GM23338 (cell line): ENCODE data around the gene SAFB2. TPM values are rescaled to one million over a fixed set of nuclear protein-coding genes. Genes with fewer than 3 reads are reported as not detected.

Source experiments
- ATAC-seq: fragments of 200-7000 bp; cut with Tn5 transposase; 3 replicates; pipeline ENCODE4 v1.9.1; 2020
- DNase-seq: peaks from one replicate; pipeline ENCODE4 v3.0.0-alpha.2; 2015; ENCODE audit warnings: low spot score
- H2AFZ ChIP-seq: fragments of 200-600 bp; sonication (generic); 2 replicates; pipeline ENCODE4 v1.8.0; 2016; ENCODE audit warnings: antibody characterized with exemption, mild to moderate bottlenecking, moderate library complexity
- H3F3A ChIP-seq: fragments of 200-600 bp; sonication (generic); replicated peaks from 2 replicates; pipeline ENCODE4 v1.8.0; 2017; ENCODE audit warnings: antibody characterized with exemption, mixed run types, low read depth
- H3K27ac ChIP-seq: fragments of 200-600 bp; sonication (generic); 2 replicates; pipeline ENCODE4 v1.6.1; 2016; ENCODE audit warnings: low read depth
- H3K27me3 ChIP-seq: fragments of 200-600 bp; sonication (generic); 2 replicates; pipeline ENCODE4 v1.8.0; 2016; ENCODE audit warnings: mild to moderate bottlenecking, mixed run types, moderate library complexity; ENCODE audit not compliant: insufficient read depth
- H3K36me3 ChIP-seq: fragments of 200-600 bp; sonication (generic); 2 replicates; pipeline ENCODE4 v1.8.0; 2016; ENCODE audit warnings: mild to moderate bottlenecking; ENCODE audit not compliant: insufficient read depth
- H3K4me1 ChIP-seq: fragments of 200-600 bp; sonication (generic); 2 replicates; pipeline ENCODE4 v1.8.0; 2016; ENCODE audit warnings: mild to moderate bottlenecking, moderate library complexity; ENCODE audit not compliant: insufficient read depth
- H3K4me2 ChIP-seq: fragments of 200-600 bp; sonication (generic); 2 replicates; pipeline ENCODE4 v1.7.1; 2017; ENCODE audit warnings: mixed run types
- H3K4me3 ChIP-seq: fragments of 200-600 bp; sonication (generic); 2 replicates; pipeline ENCODE4 v1.6.1; 2016; ENCODE audit warnings: mixed run types
- H3K79me2 ChIP-seq: fragments of 200-600 bp; sonication (generic); replicated peaks from 2 replicates; pipeline ENCODE4 v1.8.0; 2017; ENCODE audit warnings: mild to moderate bottlenecking; ENCODE audit not compliant: insufficient read depth
- H3K9me2 ChIP-seq: fragments of 200-600 bp; sonication (generic); 2 replicates; pipeline ENCODE4 v1.8.0; 2017; ENCODE audit not compliant: insufficient read depth
- H4K20me1 ChIP-seq: fragments of 200-600 bp; sonication (generic); replicated peaks from 2 replicates; pipeline ENCODE4 v1.8.0; 2017; ENCODE audit warnings: mild to moderate bottlenecking; ENCODE audit not compliant: insufficient read depth
- H3K27ac Mint-ChIP-seq: 2 replicates; pipeline ENCODE4 v1.8.0; 2020; ENCODE audit warnings: inconsistent platforms, mild to moderate bottlenecking, moderate library complexity, mixed read lengths
- H3K27me3 Mint-ChIP-seq: 3 replicates; pipeline ENCODE4 v1.8.0; 2022; ENCODE audit warnings: low read depth, mild to moderate bottlenecking, moderate library complexity, mixed read lengths, inconsistent platforms; ENCODE audit not compliant: insufficient read depth, poor library complexity
- H3K36me3 Mint-ChIP-seq: 3 replicates; pipeline ENCODE4 v1.8.0; 2021; ENCODE audit warnings: low read depth, mild to moderate bottlenecking, inconsistent platforms, moderate library complexity, mixed read lengths
- H3K4me1 Mint-ChIP-seq: 3 replicates; pipeline ENCODE4 v1.8.0; 2020; ENCODE audit warnings: mild to moderate bottlenecking, inconsistent platforms, mixed read lengths
- H3K4me3 Mint-ChIP-seq: 3 replicates; pipeline ENCODE4 v1.8.0; 2021; ENCODE audit warnings: moderate library complexity, mild to moderate bottlenecking, inconsistent platforms, mixed read lengths
- H3K9me3 Mint-ChIP-seq: 3 replicates; pipeline ENCODE4 v1.8.0; 2020; ENCODE audit warnings: moderate library complexity, mild to moderate bottlenecking, inconsistent platforms, mixed read lengths
- CREB1 ChIP-seq: fragments of 250-450 bp; sonication (Bioruptor Pico); IDR thresholded peaks from 2 replicates; pipeline ENCODE4 v1.5.0; 2020; ENCODE audit warnings: low read depth, mild to moderate bottlenecking, moderate library complexity
- CTCF ChIP-seq, 2 experiments: fragments of 200-600 bp in 1 of 2; sonication (generic) in 1 of 2; conservative IDR thresholded peaks; 2 replicates each; pipeline versions ENCODE4 v1.5.1 to v1.6.1; 2016 to 2017; ENCODE audit warnings: antibody characterized with exemption in 2 of 2, low read depth in 2 of 2, mild to moderate bottlenecking in 2 of 2, moderate library complexity in 1 of 2
- EZH2 ChIP-seq: fragments of 200-600 bp; sonication (generic); IDR thresholded peaks from one replicate; pipeline ENCODE4 v1.8.0; 2017; ENCODE audit warnings: antibody characterized with exemption, mild to moderate bottlenecking, low read depth; ENCODE audit not compliant: unreplicated experiment
- EZH2phosphoT487 ChIP-seq: fragments of 200-600 bp; sonication (generic); IDR thresholded peaks from one replicate; pipeline ENCODE4 v1.8.1; 2018; ENCODE audit warnings: antibody characterized with exemption; ENCODE audit not compliant: unreplicated experiment
- JUNB ChIP-seq: IDR thresholded peaks from one replicate; pipeline ENCODE4 v1.6.1; 2016; ENCODE audit warnings: antibody characterized with exemption; ENCODE audit not compliant: unreplicated experiment
- NANOG ChIP-seq: IDR thresholded peaks from 2 replicates; pipeline ENCODE4 v1.6.1; 2016; ENCODE audit warnings: antibody characterized with exemption, borderline replicate concordance
- POLR2AphosphoS5 ChIP-seq: IDR thresholded peaks from 2 replicates; pipeline ENCODE4 v1.6.1; 2016; ENCODE audit warnings: antibody characterized with exemption, low read depth
- REST ChIP-seq: IDR thresholded peaks from one replicate; pipeline ENCODE4 v1.6.1; 2018; ENCODE audit warnings: antibody characterized with exemption; ENCODE audit not compliant: unreplicated experiment
- STAT1 ChIP-seq: IDR thresholded peaks from one replicate; pipeline ENCODE4 v1.6.1; 2016; ENCODE audit warnings: antibody characterized with exemption; ENCODE audit not compliant: unreplicated experiment
- ZNF114 ChIP-seq: fragments of 250-450 bp; sonication (Bioruptor Pico); IDR thresholded peaks from 2 replicates; pipeline ENCODE4 v1.5.0; 2020; ENCODE audit warnings: mild to moderate bottlenecking, moderate library complexity
- ZNF331 ChIP-seq: fragments of 250-450 bp; sonication (Bioruptor Pico); IDR thresholded peaks from 2 replicates; pipeline ENCODE4 v1.5.0; 2020; ENCODE audit warnings: low read depth, mild to moderate bottlenecking, moderate library complexity
- ZNF462 ChIP-seq: fragments of 250-450 bp; sonication (Bioruptor Pico); IDR thresholded peaks from 2 replicates; pipeline ENCODE4 v1.5.0; 2020; ENCODE audit warnings: mild to moderate bottlenecking, moderate library complexity
- polyA plus RNA-seq: library from polyadenylated mRNA; unstranded; fragments of >200 nt; fragmentation: Nextera tagmentation; extraction: Ambion mirVana; gene quantifications from 2 replicates; pipeline ENCODE4 v1.2.1, GENCODE V29; 2016
- total RNA-seq: library from RNA; depleted of rRNA; stranded (reverse); fragments of >200 nt; shearing (Covaris generic); gene quantifications from 2 replicates; pipeline ENCODE4 v1.2.3, GENCODE V29; 2014
- TF ChIP-seq, protein P1 (sequence below): IDR thresholded peaks from 2 replicates; pipeline ENCODE4 v1.6.1; 2016; ENCODE audit warnings: antibody characterized with exemption

The SAFB2 gene
- total and polyA plus RNA-seq, 2 experiments from 2014 or later: 37.7 to 102 TPM

GRCh38 chr19:5607318-5608275, 15.0 kb downstream of the SAFB2 start:
- Mint-ChIP-seq H3K4me1 (no peaks in the 10 kb centered on the region), H3K36me3 (peaks cover 88% of the 10 kb centered on the region), H3K9me3 (no peaks in the 10 kb centered on the region), H3K4me3 (no peak overlapping the region), H3K27ac (no peak overlapping the region), H3K27me3 (no peaks in the 10 kb centered on the region)
- no peaks in the 10 kb centered on the region for H3K9me2 ChIP-seq
- ATAC-seq: no peak
- no peak overlapping the region for H3K27ac ChIP-seq
- peaks cover 44% of the 10 kb centered on the region for H3K79me2 ChIP-seq
- no peak for DNase-seq
- H3F3A ChIP-seq: 0 out of 2 replicates have a peak, but pooled peaks cover 4% of the 10 kb centered on the region
- peaks cover 59% of the 10 kb centered on the region for H3K36me3 ChIP-seq
- H3K4me1 ChIP-seq: no peaks in the 10 kb centered on the region
- no peak overlapping the region for H3K4me2 ChIP-seq
- H4K20me1 ChIP-seq: peaks cover 24% of the 10 kb centered on the region
- H3K27me3 ChIP-seq: no peaks in the 10 kb centered on the region
- H2AFZ ChIP-seq: no peak overlapping the region
- no peak for TF ChIP-seq POLR2AphosphoS5
- no peak for TF ChIP-seq JUNB
- TF ChIP-seq STAT1: no peak
- TF ChIP-seq CREB1: no peak
- no peak for TF ChIP-seq ZNF462 (CRISPR knock-in tag)
- TF ChIP-seq ZNF331 (CRISPR knock-in tag): no peak
- TF ChIP-seq EZH2phosphoT487: no peak
- no peak for TF ChIP-seq REST
- TF ChIP-seq EZH2: no peak
- TF ChIP-seq ZNF114 (CRISPR knock-in tag): no peak
- TF ChIP-seq, protein P1, sequence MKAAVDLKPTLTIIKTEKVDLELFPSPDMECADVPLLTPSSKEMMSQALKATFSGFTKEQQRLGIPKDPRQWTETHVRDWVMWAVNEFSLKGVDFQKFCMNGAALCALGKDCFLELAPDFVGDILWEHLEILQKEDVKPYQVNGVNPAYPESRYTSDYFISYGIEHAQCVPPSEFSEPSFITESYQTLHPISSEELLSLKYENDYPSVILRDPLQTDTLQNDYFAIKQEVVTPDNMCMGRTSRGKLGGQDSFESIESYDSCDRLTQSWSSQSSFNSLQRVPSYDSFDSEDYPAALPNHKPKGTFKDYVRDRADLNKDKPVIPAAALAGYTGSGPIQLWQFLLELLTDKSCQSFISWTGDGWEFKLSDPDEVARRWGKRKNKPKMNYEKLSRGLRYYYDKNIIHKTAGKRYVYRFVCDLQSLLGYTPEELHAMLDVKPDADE: no peak
- no peak for TF ChIP-seq CTCF (conservative IDR thresholded peaks at IDR 0.05; ENCODE audit: low read depth in 2 of 2)
- no peak for TF ChIP-seq NANOG
- H3K4me3 ChIP-seq: no peak overlapping the region
